HG02763 (cell line): ENCODE results near the gene SF3B1.
"Not testable (repeated sequence)": the region's sequence is repeated elsewhere in the genome, so short reads cannot be mapped to it uniquely, and the experiment has no call there.

Experiments
- ATAC-seq: cut with Tn5 transposase; IDR thresholded peaks from one replicate; pipeline ENCODE4 v1.9.1; 2021; ENCODE audit warnings: mild to moderate bottlenecking, moderate library complexity; ENCODE audit not compliant: unreplicated experiment

The SF3B1 gene

DNA sequence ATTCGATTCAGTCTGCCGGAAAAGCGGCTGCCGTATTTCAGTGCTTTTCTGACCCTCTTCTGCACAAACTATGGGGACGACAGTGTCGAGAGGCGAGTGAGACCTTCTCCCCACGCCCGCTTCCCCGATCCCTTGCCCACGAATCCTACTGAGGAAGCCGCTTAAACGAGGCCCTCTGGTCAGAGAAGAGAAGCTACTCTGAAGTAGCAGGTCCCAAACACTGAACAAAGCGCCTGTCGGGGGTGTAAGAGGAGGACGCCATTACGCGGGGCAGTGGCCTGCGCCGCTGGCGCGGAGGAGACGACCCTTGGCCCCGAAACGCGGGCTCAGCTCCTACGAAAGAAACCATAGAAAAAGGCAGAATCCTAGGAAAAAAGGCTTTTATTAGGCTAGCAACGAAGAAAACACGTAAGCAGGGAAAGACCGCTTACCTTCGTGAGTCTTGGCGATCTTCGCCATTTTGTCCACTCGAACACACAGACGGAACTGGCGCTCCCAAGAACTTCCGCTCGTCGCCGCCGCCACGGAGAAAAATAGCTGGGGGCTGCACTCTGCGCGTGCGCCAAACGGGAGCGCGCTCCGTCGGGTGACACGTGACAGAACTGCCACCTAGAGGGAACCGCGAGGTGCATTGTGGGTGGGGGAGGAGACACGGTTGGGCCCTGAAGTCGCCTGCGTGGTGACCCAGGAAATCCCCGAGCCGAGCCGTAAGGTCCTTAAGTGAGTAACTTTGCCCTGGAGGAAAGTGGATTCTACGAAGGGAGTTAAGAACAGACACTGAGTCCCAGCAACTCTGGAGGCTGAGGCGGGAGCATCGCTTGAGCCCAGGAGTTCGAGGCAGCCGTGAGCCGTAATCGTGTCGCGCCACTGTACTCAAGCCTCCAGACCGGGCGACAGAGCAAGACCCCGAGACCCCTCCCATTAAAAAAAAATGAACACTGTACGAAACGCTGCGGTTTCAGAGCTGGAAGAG, at the start of gene SF3B1:
Gene SF3B1, minus strand, starts transcription at position 488 of the 973 bp plus-strand sequence. Its CDS starts 29 bp downstream, at position 459.
- ATAC-seq = peak; percentile 93

- not testable (repeated sequence) for ATAC-seq
Observed at GRCh38 chr2:197484248-197484647, 49.4 kb upstream of the SF3B1 start.

DNA sequence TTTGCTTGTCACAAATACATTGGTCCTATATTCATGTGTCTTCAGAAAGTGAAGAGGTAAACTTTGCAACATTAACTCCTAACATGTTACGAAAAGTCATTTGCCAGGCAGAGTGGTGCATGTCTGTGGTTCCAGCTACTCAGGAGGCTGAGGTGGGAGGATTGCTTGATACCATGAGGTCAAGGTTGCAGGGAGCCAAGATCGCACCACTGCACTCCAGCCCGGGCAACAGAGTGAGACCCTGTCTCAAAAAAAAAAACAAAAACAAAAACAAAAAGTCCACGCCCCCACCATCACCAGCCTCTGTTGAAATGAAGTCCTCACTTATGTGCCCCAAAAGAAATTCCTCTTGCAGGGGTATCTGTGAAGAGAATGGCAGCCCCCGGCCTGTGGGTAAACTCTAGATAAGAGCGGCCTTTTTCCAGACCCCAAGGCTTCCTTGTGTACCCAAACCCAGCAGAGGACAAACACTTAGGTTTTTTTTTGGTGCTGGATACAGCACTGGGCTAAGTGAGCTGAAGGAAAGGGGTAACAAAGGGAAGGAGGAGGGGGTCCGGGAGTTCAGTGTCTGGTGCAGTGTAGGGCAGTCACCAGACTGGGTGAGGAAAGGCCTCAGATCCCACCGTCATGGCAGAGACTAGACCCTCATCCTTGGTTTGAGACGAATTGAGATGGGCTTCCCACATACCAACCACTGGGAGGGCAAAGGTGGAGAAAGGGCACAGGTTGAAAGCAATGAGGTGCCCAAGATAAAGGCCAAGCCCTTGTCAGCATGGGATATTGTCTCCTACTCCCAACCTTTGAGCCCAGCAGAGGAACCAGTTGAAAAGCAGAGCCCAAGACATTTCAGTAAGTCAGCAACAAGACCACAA, 45.6 kb upstream of the SF3B1 start:
- no peak for ATAC-seq

DNA sequence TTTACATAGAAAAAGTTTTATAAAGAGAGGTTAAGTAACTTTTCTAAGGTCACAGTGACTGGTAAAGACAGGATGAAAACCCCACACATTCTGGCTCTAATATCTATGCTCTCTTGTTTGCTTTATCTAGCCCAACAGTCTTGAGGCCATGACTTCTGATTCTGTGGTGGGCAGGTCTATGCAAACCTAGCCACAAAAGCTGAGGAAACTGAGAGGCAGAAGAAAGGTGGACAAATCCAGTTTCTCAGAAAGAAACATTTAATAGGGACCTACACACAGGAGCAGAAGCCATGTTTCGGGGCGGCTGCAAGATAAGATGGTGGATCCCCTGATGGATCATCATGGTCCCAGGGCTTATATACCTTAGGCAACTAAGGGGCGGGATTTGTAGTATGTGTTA, 43.0 kb upstream of the SF3B1 start:
- no peak for ATAC-seq

DNA sequence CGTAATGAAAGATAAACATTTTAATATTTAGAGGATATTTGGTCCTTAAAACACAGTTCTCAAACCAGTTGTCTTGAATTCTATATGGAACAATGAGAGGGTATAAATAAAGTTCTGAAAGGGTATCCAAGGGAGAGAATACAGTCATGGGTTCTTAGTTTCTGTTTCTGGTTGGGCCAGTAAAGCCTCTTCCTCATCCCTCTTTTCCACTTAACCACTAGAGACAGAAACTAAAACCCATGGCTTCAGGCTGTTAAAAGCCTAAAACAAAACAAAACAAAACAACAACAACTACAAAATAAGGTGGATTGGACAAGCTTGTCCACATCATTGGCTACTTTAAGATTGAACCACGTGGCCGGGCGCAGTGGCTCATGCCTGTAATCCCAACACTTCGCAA, 37.3 kb upstream of the SF3B1 start:
- ATAC-seq = no peak

- ATAC-seq = no peak
Observed at GRCh38 chr2:197464175-197464574, 29.3 kb upstream of the SF3B1 start.

DNA sequence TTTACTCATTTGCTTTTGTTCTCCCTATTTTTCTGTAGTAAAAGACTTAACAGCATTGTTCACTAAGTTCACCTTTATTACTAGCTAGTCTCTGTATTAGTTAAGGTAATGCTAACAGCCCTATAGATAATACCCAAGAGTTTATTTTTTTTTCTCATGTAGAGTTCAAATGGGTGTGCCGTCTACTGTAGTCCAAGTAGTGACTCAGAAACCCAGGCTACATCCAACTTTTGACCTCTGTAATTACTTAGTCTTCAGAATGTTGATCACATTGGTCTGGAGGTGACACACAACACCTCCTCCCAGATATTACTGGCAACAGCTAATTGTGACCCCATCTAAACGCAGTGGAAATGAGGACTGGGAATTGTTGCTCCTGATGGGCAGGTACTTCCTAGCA, 26.2 kb upstream of the SF3B1 start:
- no peak for ATAC-seq

- ATAC-seq = no peak
Observed at GRCh38 chr2:197460649-197461048, 25.8 kb upstream of the SF3B1 start.

GRCh38 chr2:197455428-197455827, 20.6 kb upstream of the SF3B1 start:
- ATAC-seq = no peak

DNA sequence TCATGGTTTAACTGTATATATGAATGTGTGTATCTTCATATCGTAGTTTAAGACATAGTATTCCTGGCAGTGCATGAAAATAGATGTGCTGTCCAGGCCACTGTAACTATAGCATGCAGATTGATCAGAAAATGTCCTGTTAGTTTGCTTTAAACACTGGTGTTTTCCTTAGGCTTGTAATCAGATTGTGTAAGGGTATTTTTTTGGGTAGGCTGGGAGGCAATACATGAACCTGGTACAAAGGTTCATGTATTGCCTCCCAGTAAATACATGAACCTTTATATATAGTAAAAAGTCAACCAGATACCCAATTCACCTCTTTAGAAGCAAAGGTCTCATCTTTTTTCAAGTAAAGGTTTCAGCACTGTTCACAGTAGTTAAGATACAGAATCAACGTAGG, 20.1 kb upstream of the SF3B1 start:
- no peak for ATAC-seq

DNA sequence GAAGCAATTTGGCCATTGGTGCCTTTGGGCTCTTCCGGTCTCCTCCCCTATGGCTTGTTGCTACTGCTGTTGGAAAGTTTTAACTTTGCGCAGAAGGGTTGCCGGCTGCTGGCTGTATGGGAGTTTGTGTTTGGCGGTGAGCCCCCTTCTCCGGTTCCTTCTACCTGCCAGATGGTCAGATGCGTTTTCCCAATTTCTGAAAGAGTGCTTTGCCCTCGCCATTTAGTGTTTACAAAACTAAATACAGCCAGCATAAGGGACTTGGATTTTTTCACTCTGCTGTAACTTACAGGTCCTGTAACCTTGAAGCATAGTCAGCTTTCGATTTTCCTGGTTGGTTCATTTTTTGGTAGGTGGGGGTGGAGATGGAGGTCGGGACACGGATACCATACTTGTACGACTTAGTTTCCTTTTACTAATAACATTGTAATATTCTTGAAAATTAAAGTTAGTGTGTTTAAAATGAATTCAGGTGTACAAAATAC, 19.1 kb upstream of the SF3B1 start:
- peak; percentile 21 for ATAC-seq

DNA sequence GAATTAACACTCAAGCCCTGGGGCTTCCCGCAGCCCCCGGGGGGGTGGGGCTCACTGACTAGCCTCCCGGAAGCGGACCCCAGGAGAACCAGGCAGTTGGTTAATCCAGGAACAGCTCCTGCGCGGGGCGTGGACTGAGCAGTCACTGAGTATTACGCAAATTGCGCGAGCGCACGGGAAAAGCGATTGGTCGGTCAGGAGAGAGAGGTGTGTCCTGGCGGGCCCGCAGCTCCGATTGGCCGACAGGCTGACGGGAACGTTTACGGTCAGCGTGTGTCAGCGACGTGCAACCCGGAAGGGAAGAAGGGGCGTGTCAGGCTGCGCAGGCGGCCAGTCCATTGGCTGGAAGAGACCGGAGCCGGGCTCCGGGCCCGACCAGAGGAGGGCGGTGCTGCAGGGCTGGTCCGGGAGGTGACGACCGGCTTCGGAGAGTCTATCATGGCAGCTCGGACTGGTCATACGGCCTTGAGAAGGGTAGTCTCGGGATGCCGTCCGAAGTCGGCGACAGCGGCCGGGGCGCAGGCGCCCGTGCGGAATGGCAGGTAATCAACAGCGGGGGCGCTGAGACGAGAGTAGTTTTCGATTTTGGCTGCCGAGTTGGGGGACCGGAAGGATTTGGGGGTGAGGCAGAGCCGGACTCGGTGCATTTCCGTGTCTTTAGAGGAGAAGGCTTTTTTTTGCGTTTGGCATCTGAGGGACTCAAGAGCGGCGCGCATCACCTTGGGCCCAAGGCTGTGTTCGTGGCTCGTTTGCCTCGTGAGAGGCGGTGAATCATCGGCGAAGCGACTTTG, 18.5 kb upstream of the SF3B1 start, which contains the start of gene COQ10B:
Gene COQ10B, plus strand, starts transcription at position 430 of the 791 bp plus-strand sequence. Its CDS starts 9 bp downstream, at position 439.
- peak; percentile 94 for ATAC-seq

DNA sequence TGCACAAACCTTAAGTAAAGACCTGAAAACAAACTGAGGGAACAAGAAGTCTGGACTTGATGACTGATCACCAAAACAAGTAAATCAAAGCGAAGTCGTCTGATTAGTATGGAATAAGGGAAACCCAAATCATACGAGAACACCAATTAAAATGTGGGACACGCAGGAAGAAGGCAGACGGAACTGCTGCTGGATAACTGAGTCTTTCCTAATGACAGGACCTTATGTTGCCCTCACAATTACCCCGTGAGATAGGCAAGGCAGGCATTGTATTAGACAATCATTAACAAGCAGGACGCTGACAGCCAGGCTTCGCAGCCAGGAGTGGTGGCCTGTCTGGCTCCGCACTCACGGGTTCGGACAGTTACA, 17.9 kb upstream of the SF3B1 start:
- ATAC-seq = no peak

DNA sequence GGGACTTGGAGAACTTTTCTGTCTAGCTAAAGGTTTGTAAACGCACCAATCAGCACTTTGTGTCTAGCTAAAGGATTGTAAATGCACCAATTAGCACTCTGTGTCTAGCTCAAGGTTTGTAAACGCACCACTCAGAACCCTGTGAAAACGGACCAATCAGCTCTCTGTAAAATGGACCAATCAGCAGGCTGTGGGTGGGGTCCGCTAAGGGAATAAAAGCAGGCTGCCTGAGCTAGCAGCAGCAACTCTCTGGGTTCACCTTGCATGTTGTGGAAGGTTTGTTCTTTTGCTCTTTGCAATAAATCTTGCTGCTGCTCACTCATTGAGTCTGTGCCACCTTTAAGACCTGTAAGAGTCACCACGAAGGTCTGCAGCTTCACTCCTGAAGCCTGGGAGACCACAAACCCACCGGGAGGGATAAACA, 16.1 kb upstream of the SF3B1 start:
- not testable (repeated sequence) for ATAC-seq

DNA sequence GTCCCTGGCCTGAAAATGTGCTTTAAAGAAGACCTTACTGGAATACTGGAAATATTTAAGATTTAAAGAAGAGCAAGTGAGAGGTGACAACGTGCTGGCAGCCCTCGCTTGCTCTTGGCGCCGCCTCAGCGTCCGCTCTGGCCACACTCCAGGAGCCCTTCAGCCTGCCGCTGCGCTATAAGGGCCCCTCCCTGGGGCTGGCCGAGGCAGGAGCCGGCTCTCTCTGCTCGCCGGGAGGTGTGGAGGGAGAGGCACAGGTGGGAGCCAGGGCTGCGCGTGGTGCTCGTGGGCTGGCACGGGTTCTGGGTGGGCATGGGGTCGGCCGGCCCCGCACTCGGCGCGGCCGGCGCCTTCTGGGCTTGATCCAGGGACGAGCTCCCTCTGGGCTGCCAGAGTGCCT, 15.6 kb upstream of the SF3B1 start:
- no peak for ATAC-seq

DNA sequence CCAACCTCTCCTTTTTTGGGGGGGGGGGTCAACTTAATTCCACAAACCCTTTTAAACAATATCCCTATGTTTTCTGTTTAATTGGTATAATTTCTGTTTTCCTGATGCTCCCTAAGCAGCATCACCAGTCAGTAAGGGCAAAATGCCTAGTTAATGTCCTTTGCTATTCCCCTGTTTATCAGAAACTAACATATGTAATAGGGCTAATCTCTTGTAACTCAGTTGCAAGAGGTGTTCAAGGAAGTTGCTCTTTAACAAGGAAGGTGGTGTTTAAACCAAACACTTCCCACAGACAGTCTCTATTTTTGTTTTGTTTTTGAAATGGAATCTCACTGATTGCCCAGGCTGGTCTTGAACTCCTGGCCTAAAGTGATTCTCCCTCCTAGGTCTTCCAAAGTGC, 12.0 kb upstream of the SF3B1 start:
- ATAC-seq = no peak

DNA sequence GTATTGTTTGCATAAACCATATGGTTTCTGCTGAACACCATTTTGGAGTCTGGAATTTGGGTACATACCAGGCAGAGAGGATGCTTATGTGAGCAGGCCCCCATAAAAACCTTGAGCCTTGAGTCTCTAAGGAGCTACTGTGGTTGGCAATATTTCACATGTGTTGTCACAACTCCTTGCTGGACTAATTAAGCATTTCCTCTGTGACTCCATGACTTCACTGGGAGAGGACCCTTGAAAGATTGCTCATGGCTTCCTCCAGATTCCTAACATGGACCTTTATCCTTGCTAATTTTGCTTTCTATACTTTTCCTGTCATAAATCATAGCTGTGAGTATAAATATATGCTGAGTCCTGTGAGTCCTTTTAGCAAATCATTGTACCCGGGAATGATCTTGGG, 10.9 kb upstream of the SF3B1 start:
- ATAC-seq = no peak

GRCh38 chr2:197442857-197443256, 8.0 kb upstream of the SF3B1 start:
- no peak for ATAC-seq

DNA sequence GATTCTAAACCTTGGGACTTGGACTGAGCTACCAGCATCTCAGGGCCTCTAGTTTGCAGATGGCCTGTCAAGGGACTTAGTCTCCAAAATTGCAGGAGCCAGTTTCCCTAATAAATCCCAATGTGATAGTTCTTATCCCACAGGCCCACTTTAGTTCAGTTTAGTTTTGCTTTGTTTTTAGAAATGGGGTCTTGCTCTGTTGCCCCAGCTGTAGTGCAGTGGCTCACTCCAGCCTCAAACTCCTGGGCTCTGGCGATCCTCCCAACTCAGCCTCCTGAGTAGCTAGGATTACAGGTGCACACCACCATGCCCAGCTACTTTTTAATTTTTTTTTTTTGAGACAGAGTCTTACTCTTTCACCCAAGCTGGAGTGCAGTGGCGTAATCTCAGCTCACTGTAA, 2.6 kb upstream of the SF3B1 start:
- ATAC-seq = no peak

DNA sequence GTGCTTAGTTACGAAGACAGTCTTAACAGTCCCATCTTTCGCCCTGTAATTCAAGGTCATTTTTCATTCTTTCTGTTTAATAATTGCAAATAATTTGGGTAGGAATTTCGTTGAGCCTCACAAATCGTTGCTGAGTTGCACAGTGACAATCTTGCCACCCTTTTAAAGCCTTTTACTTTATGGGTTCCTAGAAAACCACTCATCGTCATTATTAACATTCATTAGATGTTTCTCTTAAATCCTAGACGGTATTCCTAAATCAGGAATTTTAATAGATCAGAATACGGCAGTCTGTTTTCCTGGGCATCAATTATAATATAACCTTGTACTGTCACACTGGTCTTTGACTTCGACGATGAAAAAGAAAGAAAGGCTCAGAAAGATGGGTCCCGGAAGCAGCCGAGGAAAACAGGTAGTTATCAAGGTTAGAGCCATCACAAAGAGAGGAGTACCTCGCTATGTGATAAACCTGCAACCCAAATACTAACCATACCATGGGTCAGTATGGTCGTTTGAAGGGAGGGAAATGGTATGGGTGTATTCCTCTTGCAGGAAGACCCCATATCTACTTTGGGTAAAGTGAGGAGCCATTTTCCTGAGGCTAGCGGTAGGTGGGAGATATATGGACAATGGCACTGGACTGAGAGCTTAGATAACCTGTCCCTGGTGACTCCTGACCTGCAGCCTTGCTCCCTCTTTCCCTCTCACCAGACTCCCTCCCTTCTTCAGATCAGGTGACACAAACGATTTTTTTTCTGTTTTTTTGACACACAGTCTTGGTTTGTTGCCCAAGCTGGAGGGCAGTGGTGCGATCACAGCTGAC, 981 bp upstream of the SF3B1 start:
- no peak for ATAC-seq
